ENCODE measurements around the gene NEK7.

NEK7 gene

GRCh38 chr1:198254948-198255347, 98.2 kb downstream of the NEK7 start:
- H3K4me3 ChIP-seq (ENCODE audit: low read length), result no peak overlapping the region
- H3K9ac ChIP-seq (ENCODE audit: low read length), result no peak overlapping the region
- H3K9me3 ChIP-seq (replicated peaks; ENCODE audit: insufficient read depth, low read length), result no peaks in the 10 kb centered on the region
- TF ChIP-seq CTCF (IDR thresholded peaks at IDR 0.05; ENCODE audit: low read length), result no peak
- no peak for TF ChIP-seq EZH2 (optimal IDR thresholded peaks at IDR 0.05; ENCODE audit: low read depth, low read length)
- TF ChIP-seq EZH2phosphoT487 (IDR thresholded peaks at IDR 0.05; ENCODE audit: low read length), result no peak
- no peak overlapping the region for H2AFZ ChIP-seq (ENCODE audit: low read length)
- H3K79me2 ChIP-seq (ENCODE audit: low read length), result peaks cover 17% of the 10 kb centered on the region
- H3K9me2 ChIP-seq (replicated peaks; ENCODE audit: insufficient read depth, low read length), result no peaks in the 10 kb centered on the region
- peaks cover 16% of the 10 kb centered on the region; the same call in 1 of the 2 replicates for H3K4me1 ChIP-seq (ENCODE audit: low read length)
- no peaks in the 10 kb centered on the region for H3F3A ChIP-seq (ENCODE audit: insufficient read depth, low read length)
- no peaks in the 10 kb centered on the region for H3K27me3 ChIP-seq (replicated peaks; ENCODE audit: insufficient read depth, low read length)
- no peak overlapping the region for H3K4me2 ChIP-seq (ENCODE audit: low read depth, low read length)
- no peak for DNase-seq
- H3K27ac ChIP-seq (ENCODE audit: low read length), result no peak overlapping the region
- H3K36me3 ChIP-seq (replicated peaks; ENCODE audit: insufficient read depth, low read length), result no peaks in the 10 kb centered on the region
- H4K20me1 ChIP-seq (ENCODE audit: insufficient read depth, low read length), result no peaks in the 10 kb centered on the region

GRCh38 chr1:198255784-198256183, 99.0 kb downstream of the NEK7 start:
- H3K27me3 ChIP-seq (replicated peaks; ENCODE audit: insufficient read depth, low read length), result no peaks in the 10 kb centered on the region
- TF ChIP-seq EZH2phosphoT487 (IDR thresholded peaks at IDR 0.05; ENCODE audit: low read length) (no peak), CTCF (IDR thresholded peaks at IDR 0.05; ENCODE audit: low read length) (no peak), EZH2 (optimal IDR thresholded peaks at IDR 0.05; ENCODE audit: low read depth, low read length) (no peak)
- H3K4me3 ChIP-seq (ENCODE audit: low read length), result no peak overlapping the region
- no peaks in the 10 kb centered on the region for H3K36me3 ChIP-seq (replicated peaks; ENCODE audit: insufficient read depth, low read length)
- no peaks in the 10 kb centered on the region for H3K9me2 ChIP-seq (replicated peaks; ENCODE audit: insufficient read depth, low read length)
- H3K4me1 ChIP-seq (ENCODE audit: low read length), result peaks cover 16% of the 10 kb centered on the region; the same call in 1 of the 2 replicates
- H3K4me2 ChIP-seq (ENCODE audit: low read depth, low read length), result no peak overlapping the region
- H3F3A ChIP-seq (ENCODE audit: insufficient read depth, low read length), result no peaks in the 10 kb centered on the region
- no peak overlapping the region for H3K27ac ChIP-seq (ENCODE audit: low read length)
- no peak overlapping the region for H3K9ac ChIP-seq (ENCODE audit: low read length)
- no peaks in the 10 kb centered on the region for H4K20me1 ChIP-seq (ENCODE audit: insufficient read depth, low read length)
- peaks cover 17% of the 10 kb centered on the region for H3K79me2 ChIP-seq (ENCODE audit: low read length)
- H3K9me3 ChIP-seq (replicated peaks; ENCODE audit: insufficient read depth, low read length), result no peaks in the 10 kb centered on the region
- H2AFZ ChIP-seq (ENCODE audit: low read length), result no peak overlapping the region
- DNase-seq, result no peak

- peak overlapping the region; percentile 3; the same call in 1 of the 2 replicates for H3K27ac ChIP-seq (ENCODE audit: low read length)
- peak overlapping the region; percentile 8; the same call in 1 of the 2 replicates for H3K4me2 ChIP-seq (ENCODE audit: low read depth, low read length)
These were observed 101.7 kb downstream of the NEK7 start for GRCh38 chr1:198258491-198258890.

More at GRCh38 chr1:198258491-198258890, 101.7 kb downstream of the NEK7 start:
- no peak for DNase-seq
- no peaks in the 10 kb centered on the region for H3K9me2 ChIP-seq (replicated peaks; ENCODE audit: insufficient read depth, low read length)
- no peak overlapping the region for H2AFZ ChIP-seq (ENCODE audit: low read length)
- no peak overlapping the region for H3K9ac ChIP-seq (ENCODE audit: low read length)
- H3K36me3 ChIP-seq (replicated peaks; ENCODE audit: insufficient read depth, low read length), result no peaks in the 10 kb centered on the region
- peaks cover 7% of the 10 kb centered on the region; the same call in 1 of the 2 replicates for H3K4me1 ChIP-seq (ENCODE audit: low read length)
- H3K9me3 ChIP-seq (replicated peaks; ENCODE audit: insufficient read depth, low read length), result no peaks in the 10 kb centered on the region
- H4K20me1 ChIP-seq (ENCODE audit: insufficient read depth, low read length), result no peaks in the 10 kb centered on the region
- H3F3A ChIP-seq (ENCODE audit: insufficient read depth, low read length), result no peaks in the 10 kb centered on the region
- TF ChIP-seq EZH2phosphoT487 (IDR thresholded peaks at IDR 0.05; ENCODE audit: low read length) (no peak), CTCF (IDR thresholded peaks at IDR 0.05; ENCODE audit: low read length) (no peak), EZH2 (optimal IDR thresholded peaks at IDR 0.05; ENCODE audit: low read depth, low read length) (no peak)
- H3K27me3 ChIP-seq (replicated peaks; ENCODE audit: insufficient read depth, low read length), result no peaks in the 10 kb centered on the region
- peaks cover 13% of the 10 kb centered on the region; the same call in 1 of the 2 replicates for H3K79me2 ChIP-seq (ENCODE audit: low read length)
- no peak overlapping the region for H3K4me3 ChIP-seq (ENCODE audit: low read length)
